ENCODE results near the gene FTSJ1.
A peak's percentile ranks its signal among the peaks of the same experiment; 100 is the strongest.

DNA sequence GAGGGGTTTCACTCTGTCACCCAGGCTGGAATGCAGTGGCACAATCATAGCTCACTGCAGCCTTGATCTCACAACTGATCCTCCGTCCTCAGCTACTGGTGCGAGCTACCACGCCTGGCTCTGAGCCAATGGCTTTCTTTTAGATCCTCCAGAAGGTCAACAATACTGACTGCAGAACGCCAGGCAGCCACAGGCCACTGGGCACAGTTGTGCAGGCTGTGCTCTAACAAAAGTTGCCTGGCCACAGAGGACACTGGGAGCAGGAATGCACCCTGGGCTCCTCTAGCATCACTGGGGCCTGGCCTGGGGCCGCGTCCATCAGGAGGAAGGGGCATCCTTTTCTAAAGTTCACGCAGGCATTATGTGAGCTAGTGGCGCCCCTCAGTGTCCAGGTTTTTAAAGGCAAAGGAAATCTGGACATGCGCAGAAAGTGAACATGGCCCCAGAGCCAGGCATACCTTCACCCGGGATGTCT is 17.9 kb downstream of the FTSJ1 start:
- TF ChIP-seq, protein P1, sequence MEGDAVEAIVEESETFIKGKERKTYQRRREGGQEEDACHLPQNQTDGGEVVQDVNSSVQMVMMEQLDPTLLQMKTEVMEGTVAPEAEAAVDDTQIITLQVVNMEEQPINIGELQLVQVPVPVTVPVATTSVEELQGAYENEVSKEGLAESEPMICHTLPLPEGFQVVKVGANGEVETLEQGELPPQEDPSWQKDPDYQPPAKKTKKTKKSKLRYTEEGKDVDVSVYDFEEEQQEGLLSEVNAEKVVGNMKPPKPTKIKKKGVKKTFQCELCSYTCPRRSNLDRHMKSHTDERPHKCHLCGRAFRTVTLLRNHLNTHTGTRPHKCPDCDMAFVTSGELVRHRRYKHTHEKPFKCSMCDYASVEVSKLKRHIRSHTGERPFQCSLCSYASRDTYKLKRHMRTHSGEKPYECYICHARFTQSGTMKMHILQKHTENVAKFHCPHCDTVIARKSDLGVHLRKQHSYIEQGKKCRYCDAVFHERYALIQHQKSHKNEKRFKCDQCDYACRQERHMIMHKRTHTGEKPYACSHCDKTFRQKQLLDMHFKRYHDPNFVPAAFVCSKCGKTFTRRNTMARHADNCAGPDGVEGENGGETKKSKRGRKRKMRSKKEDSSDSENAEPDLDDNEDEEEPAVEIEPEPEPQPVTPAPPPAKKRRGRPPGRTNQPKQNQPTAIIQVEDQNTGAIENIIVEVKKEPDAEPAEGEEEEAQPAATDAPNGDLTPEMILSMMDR (IDR thresholded peaks at IDR 0.05) = peak in 3 of 6 experiments; percentile 6 to 20 (median 16)
- no peak for TF ChIP-seq POLR2A (IDR thresholded peaks at IDR 0.05)

All from Peyer's patch (tissue), 4 donors.